ENCODE results near the gene GLRX3. TPM values are rescaled to one million over a fixed set of nuclear protein-coding genes. Genes with fewer than 3 reads are reported as not detected.

Gene GLRX3
- total RNA-seq, 1 donor from 2014 or later, result 111 TPM

GRCh38 chr10:130137659-130138478 is 1.7 kb downstream of the GLRX3 start:
- H3K9me3 Mint-ChIP-seq (ENCODE audit: unreplicated experiment), result no peaks in the 10 kb centered on the region
- H3K27ac Mint-ChIP-seq (ENCODE audit: unreplicated experiment), result peak overlapping the region; percentile 94
- H3K4me1 Mint-ChIP-seq (ENCODE audit: unreplicated experiment), result peaks cover 32% of the 10 kb centered on the region
- no peak for DNase-seq (ENCODE audit: low spot score)
- H3K36me3 Mint-ChIP-seq (ENCODE audit: low read depth, unreplicated experiment), result peaks cover 17% of the 10 kb centered on the region
- H3K27me3 Mint-ChIP-seq (ENCODE audit: unreplicated experiment), result peaks cover 18% of the 10 kb centered on the region
- no peak for TF ChIP-seq CTCF (IDR thresholded peaks at IDR 0.05; ENCODE audit: unreplicated experiment)
- peak overlapping the region; percentile 96 for H3K4me3 Mint-ChIP-seq (ENCODE audit: unreplicated experiment)

DNA sequence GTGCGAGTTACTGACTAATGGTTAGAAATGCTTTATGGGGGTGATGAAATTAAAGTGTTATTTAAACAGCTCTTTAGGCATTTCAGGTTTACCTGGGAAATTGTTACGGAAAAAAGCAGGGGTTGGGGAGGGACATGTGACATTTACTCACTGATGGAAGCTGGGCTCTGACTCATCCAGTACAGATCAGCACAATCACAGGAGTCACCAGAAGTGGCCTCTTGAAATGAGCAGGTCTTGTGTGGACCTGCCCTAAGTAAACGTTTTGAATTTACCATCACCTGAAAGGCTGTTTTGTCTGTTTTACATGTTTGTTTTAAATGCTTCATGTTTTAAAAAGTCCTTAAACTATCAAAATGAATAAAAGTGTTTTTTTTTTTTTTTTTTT is 2.3 kb downstream of the GLRX3 start:
- DNase-seq (ENCODE audit: low spot score), result no peak
- H3K4me3 Mint-ChIP-seq (ENCODE audit: unreplicated experiment), result peak overlapping the region; percentile 96
- peak overlapping the region; percentile 15 for H3K27ac Mint-ChIP-seq (ENCODE audit: unreplicated experiment)
- no peaks in the 10 kb centered on the region for H3K9me3 Mint-ChIP-seq (ENCODE audit: unreplicated experiment)
- H3K27me3 Mint-ChIP-seq (ENCODE audit: unreplicated experiment), result peaks cover 20% of the 10 kb centered on the region
- TF ChIP-seq CTCF (IDR thresholded peaks at IDR 0.05; ENCODE audit: unreplicated experiment), result no peak
- H3K4me1 Mint-ChIP-seq (ENCODE audit: unreplicated experiment), result peaks cover 32% of the 10 kb centered on the region
- peaks cover 21% of the 10 kb centered on the region for H3K36me3 Mint-ChIP-seq (ENCODE audit: low read depth, unreplicated experiment)

GRCh38 chr10:130140425-130140824 is 4.2 kb downstream of the GLRX3 start:
- H3K9me3 Mint-ChIP-seq (ENCODE audit: unreplicated experiment), result no peaks in the 10 kb centered on the region
- no peak overlapping the region for H3K27ac Mint-ChIP-seq (ENCODE audit: unreplicated experiment)
- H3K27me3 Mint-ChIP-seq (ENCODE audit: unreplicated experiment), result peaks cover 14% of the 10 kb centered on the region
- H3K36me3 Mint-ChIP-seq (ENCODE audit: low read depth, unreplicated experiment), result peaks cover 21% of the 10 kb centered on the region
- peaks cover 30% of the 10 kb centered on the region for H3K4me1 Mint-ChIP-seq (ENCODE audit: unreplicated experiment)
- no peak overlapping the region for H3K4me3 Mint-ChIP-seq (ENCODE audit: unreplicated experiment)
- no peak for TF ChIP-seq CTCF (IDR thresholded peaks at IDR 0.05; ENCODE audit: unreplicated experiment)
- no peak for DNase-seq (ENCODE audit: low spot score)

- Mint-ChIP-seq H3K36me3 (ENCODE audit: low read depth, unreplicated experiment) (peaks cover 21% of the 10 kb centered on the region), H3K4me1 (ENCODE audit: unreplicated experiment) (peaks cover 31% of the 10 kb centered on the region), H3K27me3 (ENCODE audit: unreplicated experiment) (peaks cover 14% of the 10 kb centered on the region), H3K9me3 (ENCODE audit: unreplicated experiment) (no peaks in the 10 kb centered on the region), H3K27ac (ENCODE audit: unreplicated experiment) (no peak overlapping the region), H3K4me3 (ENCODE audit: unreplicated experiment) (no peak overlapping the region)
- TF ChIP-seq CTCF (IDR thresholded peaks at IDR 0.05; ENCODE audit: unreplicated experiment), result no peak
- no peak for DNase-seq (ENCODE audit: low spot score)
These were observed 4.8 kb downstream of the GLRX3 start for GRCh38 chr10:130141038-130141437.

DNA sequence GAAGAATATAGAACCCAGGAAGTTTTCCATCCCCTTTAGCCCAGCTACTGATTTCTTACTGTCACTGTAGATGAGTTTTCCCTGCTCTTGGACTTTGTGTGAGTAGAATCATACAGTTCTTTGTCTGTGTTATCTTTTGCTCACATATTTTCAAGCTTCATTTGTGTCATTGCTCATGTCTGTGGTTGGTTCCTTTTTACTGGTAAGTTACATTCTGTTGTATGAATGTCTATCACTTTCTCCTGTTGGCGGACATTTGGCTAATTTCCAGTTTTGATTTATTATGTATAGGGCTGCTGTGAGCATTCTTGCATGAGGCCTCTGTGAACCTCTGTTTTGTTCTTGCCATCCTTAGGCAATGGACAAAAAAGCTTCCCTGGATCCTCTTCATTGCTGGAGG is 5.3 kb downstream of the GLRX3 start:
- Mint-ChIP-seq H3K36me3 (ENCODE audit: low read depth, unreplicated experiment) (peaks cover 21% of the 10 kb centered on the region), H3K27me3 (ENCODE audit: unreplicated experiment) (peaks cover 14% of the 10 kb centered on the region), H3K4me3 (ENCODE audit: unreplicated experiment) (no peak overlapping the region), H3K4me1 (ENCODE audit: unreplicated experiment) (peaks cover 35% of the 10 kb centered on the region), H3K27ac (ENCODE audit: unreplicated experiment) (no peak overlapping the region), H3K9me3 (ENCODE audit: unreplicated experiment) (no peaks in the 10 kb centered on the region)
- no peak for TF ChIP-seq CTCF (IDR thresholded peaks at IDR 0.05; ENCODE audit: unreplicated experiment)
- DNase-seq (ENCODE audit: low spot score), result no peak
